Smooth muscle cell of trachea (primary cell): Measurements from ENCODE around the gene ADSS1. TPM values are rescaled to one million over a fixed set of nuclear protein-coding genes. Genes with fewer than 3 reads are reported as not detected.

Experiments
- total RNA-seq: library from RNA; depleted of rRNA; stranded (reverse); fragments of >200 nt; gene quantifications from 2 replicates; pipeline ENCODE4 v1.2.1, GENCODE V29; 2014

ADSS1 gene
- total RNA-seq, result 2.5 and 7.1 TPM in 2 replicates

GRCh38 chr14:104723651-104724406 lies at the start of gene ADSS1:
ADSS1 (plus strand) TSS chr14:104724229; CDS start chr14:104724271, 42 bp downstream.

GRCh38 chr14:104689109-104689880 lies 34.7 kb upstream of the ADSS1 start, which contains the start of gene INF2:
INF2 (plus strand) TSS chr14:104689618; CDS start chr14:104701366, 11,748 bp downstream.

GRCh38 chr14:104752735-104753527 lies 28.9 kb downstream of the ADSS1 start, which contains the start of gene SIVA1:
SIVA1 (plus strand) TSS chr14:104753147; CDS start chr14:104753202, 55 bp downstream.

GRCh38 chr14:104794993-104795780 lies 71.2 kb downstream of the ADSS1 start, which contains the start of gene AKT1:
AKT1 (minus strand) TSS chr14:104795748; CDS start chr14:104792643, 3,105 bp downstream.

Other genes starting within 250 kb of the ADSS1 start
- not detected in 2 replicates for gene C14orf180, start 144.5 kb upstream of the ADSS1 start, total RNA-seq
- not detected in 2 replicates for gene TMEM179, start 119.5 kb upstream of the ADSS1 start, total RNA-seq
- gene INF2, start 34.6 kb upstream of the ADSS1 start, total RNA-seq, result 74.6 and 86.8 TPM in 2 replicates
- gene SIVA1, start 28.9 kb downstream of the ADSS1 start, total RNA-seq, result 56.2 and 167 TPM in 2 replicates
- gene AKT1, start 71.5 kb downstream of the ADSS1 start, total RNA-seq, result 158 and 216 TPM in 2 replicates
- gene ZBTB42, start 76.9 kb downstream of the ADSS1 start, total RNA-seq, result 3.2 and 5.6 TPM in 2 replicates
- 14.7 and 28.0 TPM in 2 replicates for gene CEP170B, start 141.0 kb downstream of the ADSS1 start, total RNA-seq
- gene PLD4, start 200.7 kb downstream of the ADSS1 start, total RNA-seq, result under 0.01 TPM in 2 replicates